Thymus (tissue), 11 donors: ENCODE results near the gene ADAMTSL1. TPM values are rescaled to one million over a fixed set of nuclear protein-coding genes. Genes with fewer than 3 reads are reported as not detected.

Source experiments
- DNase-seq, 9 donors: peaks; one replicate each; pipeline ENCODE4 v3.0.0-alpha.2; 2013; ENCODE audit warnings: low spot score in 9 of 9, low read depth in 6 of 9, missing footprints in 1 of 9
- H3K27ac ChIP-seq, 2 donors: one replicate each; pipeline ENCODE4 v1.5.1; 2013; ENCODE audit warnings: control low read depth in 1 of 2, low read depth in 1 of 2, low read length in 1 of 2, mild to moderate bottlenecking in 1 of 2, moderate library complexity in 1 of 2
- H3K27me3 ChIP-seq, 2 donors: one replicate each; pipeline ENCODE4 v1.5.1; 2013; ENCODE audit warnings: low read length in 1 of 2; ENCODE audit not compliant: control insufficient read depth in 2 of 2, insufficient read depth in 1 of 2
- H3K36me3 ChIP-seq, 2 donors: one replicate each; pipeline ENCODE4 v1.5.1; 2013; ENCODE audit warnings: low read length in 1 of 2, mild to moderate bottlenecking in 1 of 2, moderate library complexity in 1 of 2; ENCODE audit not compliant: control insufficient read depth in 2 of 2, insufficient read depth in 2 of 2
- H3K4me1 ChIP-seq, 2 donors: one replicate each; pipeline ENCODE4 v1.5.1; 2013; ENCODE audit warnings: low read length in 2 of 2; ENCODE audit not compliant: control insufficient read depth in 2 of 2, insufficient read depth in 2 of 2
- H3K4me3 ChIP-seq, 2 donors: one replicate each; pipeline ENCODE4 v1.5.1; 2013; ENCODE audit warnings: low read length in 2 of 2, control low read depth in 1 of 2, mild to moderate bottlenecking in 1 of 2
- H3K9me3 ChIP-seq, 2 donors: one replicate each; pipeline ENCODE4 v1.5.1; 2013; ENCODE audit warnings: low read length in 1 of 2, mild to moderate bottlenecking in 1 of 2; ENCODE audit not compliant: control insufficient read depth in 2 of 2, insufficient read depth in 1 of 2
- WGBS: extraction: QIAGEN DNeasy Blood & Tissue Kit; methylation state at CpG from one replicate; pipeline ENCODE4 v1.1.7; 2013; 5-methylcytosine and 5-hydroxymethylcytosine counted together
- polyA plus RNA-seq: library from polyadenylated mRNA; stranded (reverse); fragments of 200-250 nt; gene quantifications from one replicate; pipeline ENCODE4 v1.2.3, GENCODE V29; 2013
- total RNA-seq: library from RNA; stranded (reverse); fragments of 120-200 nt; gene quantifications from one replicate; pipeline ENCODE4 v1.2.4, GENCODE V29; 2013
- donor health status: healthy.

Gene ADAMTSL1
- total and polyA plus RNA-seq, 2 donors = 0.34 to 2.3 TPM

DNA sequence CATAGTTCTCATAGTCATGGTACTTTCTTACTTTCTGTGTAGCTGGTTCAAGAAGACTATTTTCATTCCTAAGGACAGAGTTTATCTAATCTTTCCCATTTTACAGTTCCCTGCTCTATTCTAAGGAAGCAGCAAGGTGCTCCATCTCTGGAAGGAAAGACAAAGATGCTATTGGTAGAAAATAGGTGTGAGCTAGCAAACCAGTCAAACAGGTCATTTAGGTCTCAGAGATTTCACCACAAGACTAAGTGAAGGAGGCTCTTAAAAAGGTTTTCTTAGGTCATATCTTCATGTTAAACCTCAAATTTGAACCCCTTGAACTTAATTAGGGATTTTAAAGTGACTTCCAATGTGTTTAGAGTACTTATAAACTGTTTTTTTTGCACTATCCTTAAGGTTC, 62.6 kb downstream of the ADAMTSL1 start:
- no peak for DNase-seq
- Histone ChIP-seq H3K4me3 (no peak overlapping the region), H3K27ac (no peak overlapping the region), H3K9me3 (peaks cover 0 to 4% of the 10 kb centered on the region in 2 donors), H3K36me3 (no peaks in the 10 kb centered on the region), H3K4me1 (no peaks in the 10 kb centered on the region), H3K27me3 (no peaks in the 10 kb centered on the region)

DNA sequence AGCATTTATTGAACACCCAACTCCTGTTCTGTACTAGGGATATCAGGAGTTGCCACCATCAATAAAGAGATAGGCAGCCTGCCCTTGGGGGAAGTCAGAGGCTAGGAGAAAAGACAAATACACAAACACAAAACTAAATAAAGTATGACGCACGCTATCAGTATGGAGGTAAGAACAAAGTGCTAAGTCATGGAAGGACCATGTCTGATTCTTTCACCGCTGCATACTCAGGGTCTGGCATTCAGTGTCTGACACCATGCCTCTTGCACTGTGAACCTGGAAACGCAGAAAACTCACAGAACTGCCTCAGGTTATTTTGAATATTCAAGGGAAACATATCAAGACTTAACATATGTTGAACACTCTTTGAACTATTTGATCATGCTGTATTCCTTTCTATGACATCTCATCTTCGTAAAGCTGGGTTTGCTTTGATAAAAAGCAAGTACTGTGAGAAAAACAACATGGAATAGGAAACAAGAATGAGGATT, 65.3 kb downstream of the ADAMTSL1 start:
- H3K4me1 ChIP-seq = no peaks in the 10 kb centered on the region
- no peak overlapping the region for H3K27ac ChIP-seq
- H3K4me3 ChIP-seq = no peak overlapping the region
- peaks cover 0 to 4% of the 10 kb centered on the region in 2 donors for H3K9me3 ChIP-seq
- no peaks in the 10 kb centered on the region for H3K36me3 ChIP-seq
- no peak for DNase-seq
- WGBS = 90% methylated on average over 5 of the region's 5 CpGs
- H3K27me3 ChIP-seq = no peaks in the 10 kb centered on the region

DNA sequence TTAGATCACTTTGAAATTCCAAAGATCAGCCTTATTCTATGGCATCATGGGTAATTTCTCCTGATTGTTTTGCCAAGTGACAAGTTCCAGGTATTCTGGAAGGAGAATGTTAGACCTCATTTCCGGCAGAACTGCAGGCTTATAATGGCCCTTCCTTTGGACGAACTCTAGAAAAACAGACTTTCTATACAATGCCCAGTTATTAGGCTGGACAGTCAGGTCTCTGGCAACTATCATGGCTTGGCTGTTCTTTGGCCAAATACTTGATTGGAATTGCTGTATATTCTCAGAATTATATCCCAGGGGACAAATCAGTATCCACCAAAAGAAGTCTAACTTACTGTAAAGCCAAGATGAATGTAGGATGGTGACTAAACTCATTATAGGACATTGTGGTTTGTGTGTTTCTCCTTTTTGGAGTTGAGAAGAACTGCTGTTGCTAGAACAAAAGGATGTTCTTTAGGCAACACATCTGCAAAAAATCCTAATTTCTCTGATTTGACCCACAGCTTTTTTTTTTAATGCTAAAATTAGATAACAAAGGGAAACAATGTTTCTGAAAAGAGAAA, 69.0 kb downstream of the ADAMTSL1 start:
- DNase-seq = no peak
- no peak overlapping the region for H3K4me3 ChIP-seq
- no peaks in the 10 kb centered on the region for H3K36me3 ChIP-seq
- WGBS = 98% methylated on average over 2 of the region's 2 CpGs
- no peaks in the 10 kb centered on the region for H3K27me3 ChIP-seq
- no peaks in the 10 kb centered on the region for H3K9me3 ChIP-seq
- no peak overlapping the region for H3K27ac ChIP-seq
- no peaks in the 10 kb centered on the region for H3K4me1 ChIP-seq

DNA sequence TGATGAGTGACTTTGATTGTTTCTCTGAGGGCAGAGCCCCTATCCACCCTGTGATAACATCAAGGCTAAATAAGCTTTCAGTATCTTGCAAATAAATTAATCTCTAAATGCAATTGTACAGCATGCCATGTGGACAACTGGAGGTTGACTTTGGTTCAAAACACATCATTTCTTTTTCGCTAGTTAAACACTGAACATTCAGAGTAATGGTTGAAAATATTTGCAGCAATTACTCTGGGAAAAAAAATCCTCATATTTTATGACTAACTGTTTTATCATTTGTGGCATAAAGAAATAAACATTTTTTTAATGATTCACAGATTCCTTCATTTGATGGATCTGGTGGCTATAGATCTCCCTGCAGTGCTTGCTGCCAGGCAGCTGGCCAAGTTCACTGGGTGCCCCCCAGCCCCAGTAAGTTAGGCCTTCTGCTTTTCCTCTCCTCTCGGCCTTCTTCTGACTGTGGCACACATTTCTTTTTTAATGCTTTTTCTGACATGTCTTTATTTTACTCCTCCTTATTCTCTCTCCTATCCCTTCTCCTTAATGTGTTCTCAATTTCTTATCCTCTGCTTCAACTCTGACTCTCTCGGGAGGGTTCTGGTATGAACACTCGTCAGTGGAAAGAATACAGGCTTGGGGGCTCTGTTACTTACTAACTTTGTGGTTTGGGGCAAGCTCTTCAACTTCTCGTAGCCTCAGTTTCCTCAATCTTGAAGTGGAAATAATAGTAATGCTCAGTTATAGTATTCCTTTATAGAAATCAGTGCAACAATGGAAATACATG, 69.6 kb downstream of the ADAMTSL1 start:
- DNase-seq = no peak
- Histone ChIP-seq H3K27ac (no peak overlapping the region), H3K4me1 (no peaks in the 10 kb centered on the region), H3K27me3 (no peaks in the 10 kb centered on the region), H3K9me3 (no peaks in the 10 kb centered on the region), H3K4me3 (no peak overlapping the region), H3K36me3 (no peaks in the 10 kb centered on the region)
- WGBS = 91% methylated on average over 5 of the region's 5 CpGs

DNA sequence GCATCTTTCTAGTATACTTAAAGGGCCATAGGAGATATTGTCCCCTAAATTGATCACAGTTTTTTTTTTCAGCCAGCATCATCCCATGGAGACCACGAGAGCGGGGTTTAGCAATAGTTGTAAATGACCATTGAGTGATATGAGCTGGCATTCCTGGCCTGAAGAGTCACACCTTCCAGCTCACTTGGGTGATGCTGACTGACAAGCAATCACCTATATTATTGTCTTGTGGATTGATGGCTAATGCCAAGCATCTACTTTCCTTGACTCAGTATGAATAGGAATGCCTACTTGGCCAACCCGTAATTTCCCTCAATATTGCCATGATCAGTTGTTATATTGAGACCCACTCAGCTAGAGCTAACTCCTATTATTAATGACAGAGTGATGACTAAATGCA, 70.5 kb downstream of the ADAMTSL1 start:
- no peak for DNase-seq
- 93% methylated on average over 3 of the region's 3 CpGs for WGBS
- H3K9me3 ChIP-seq = no peaks in the 10 kb centered on the region
- no peaks in the 10 kb centered on the region for H3K36me3 ChIP-seq
- no peaks in the 10 kb centered on the region for H3K27me3 ChIP-seq
- no peaks in the 10 kb centered on the region for H3K4me1 ChIP-seq
- no peak overlapping the region for H3K27ac ChIP-seq
- H3K4me3 ChIP-seq = no peak overlapping the region

DNA sequence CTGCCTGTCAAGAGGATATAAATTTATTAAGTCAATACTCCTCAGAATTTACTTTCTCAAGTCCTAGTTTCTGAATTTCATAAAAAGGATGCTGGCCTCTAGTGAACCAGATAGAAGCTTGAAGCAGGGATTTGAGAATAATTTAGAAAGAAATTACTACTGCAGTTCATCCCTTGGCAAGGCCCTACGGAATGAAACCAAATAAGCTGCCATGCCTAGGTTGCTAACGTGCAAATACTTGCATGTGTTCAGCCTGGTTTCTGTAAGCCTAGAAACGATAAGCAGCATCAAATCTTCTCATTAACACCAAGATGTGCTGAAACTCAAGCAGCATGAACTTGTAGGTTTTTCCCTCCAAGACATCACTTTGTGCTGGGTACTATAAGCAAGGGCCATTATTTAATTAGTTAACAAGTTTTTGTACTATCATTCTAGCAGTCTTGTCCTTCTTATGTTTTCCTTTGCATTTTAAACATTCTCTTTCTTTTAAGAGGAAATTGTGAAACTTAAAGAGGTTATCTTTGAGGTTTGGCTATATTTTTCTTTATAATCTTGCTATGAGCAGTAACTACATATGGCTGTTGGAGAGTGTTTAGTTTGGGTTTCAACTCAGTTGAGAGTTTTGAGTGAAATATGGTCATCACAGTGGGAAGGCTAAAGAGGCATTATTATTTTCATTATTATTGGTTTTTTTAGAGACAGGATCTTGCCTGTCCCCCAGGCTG, 71.8 kb downstream of the ADAMTSL1 start:
- DNase-seq = no peak
- no peaks in the 10 kb centered on the region for H3K36me3 ChIP-seq
- no peaks in the 10 kb centered on the region for H3K4me1 ChIP-seq
- H3K4me3 ChIP-seq = no peak overlapping the region
- H3K27ac ChIP-seq = no peak overlapping the region
- H3K27me3 ChIP-seq = no peaks in the 10 kb centered on the region
- no peaks in the 10 kb centered on the region for H3K9me3 ChIP-seq
- WGBS = 89% methylated on average over 3 of the region's 3 CpGs

DNA sequence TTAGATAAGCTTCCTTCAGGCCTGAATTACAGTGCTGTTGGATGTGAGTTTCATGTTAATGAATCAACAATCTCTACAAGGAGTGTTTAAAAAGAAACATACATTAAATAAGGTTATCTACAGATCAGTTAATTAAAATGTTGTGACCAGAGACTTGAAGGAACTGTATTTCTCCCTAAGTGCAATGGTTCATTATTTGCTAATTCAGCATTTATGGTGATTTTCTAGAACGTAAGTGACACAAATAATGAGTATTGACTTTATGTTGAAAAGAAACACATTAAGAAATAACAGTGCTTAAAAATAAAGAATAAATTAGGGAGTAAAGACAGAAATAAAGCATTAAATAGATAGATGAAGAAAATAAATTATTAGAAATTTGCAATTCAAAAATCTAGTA, 74.5 kb downstream of the ADAMTSL1 start:
- Histone ChIP-seq H3K4me1 (no peaks in the 10 kb centered on the region), H3K4me3 (no peak overlapping the region), H3K36me3 (no peaks in the 10 kb centered on the region), H3K27ac (no peak overlapping the region), H3K27me3 (no peaks in the 10 kb centered on the region), H3K9me3 (no peaks in the 10 kb centered on the region)
- WGBS = 95% methylated on average over 1 of the region's 1 CpG
- no peak for DNase-seq

DNA sequence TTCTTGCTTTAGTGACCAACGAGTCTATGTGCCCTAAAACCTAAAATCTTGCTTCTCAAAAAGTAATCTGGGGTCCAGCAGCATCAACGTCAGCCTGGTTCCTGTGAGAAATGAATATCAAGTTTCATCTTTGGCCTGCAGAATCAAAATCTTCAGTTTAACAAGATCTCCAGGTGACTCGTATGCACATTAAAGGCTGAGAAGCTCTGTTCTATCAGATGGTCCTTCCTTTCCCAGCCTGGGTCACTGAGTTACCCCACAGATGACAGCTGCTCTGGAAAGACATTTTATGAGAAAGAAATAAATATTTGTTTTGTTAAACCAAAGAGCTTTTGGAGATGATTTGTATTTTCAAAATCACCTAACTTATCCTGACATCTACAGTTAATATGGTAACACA, 75.8 kb downstream of the ADAMTSL1 start:
- no peaks in the 10 kb centered on the region for H3K36me3 ChIP-seq
- H3K27ac ChIP-seq = no peak overlapping the region
- H3K4me1 ChIP-seq = no peaks in the 10 kb centered on the region
- no peak for DNase-seq
- H3K9me3 ChIP-seq = no peaks in the 10 kb centered on the region
- WGBS = 80% methylated on average over 3 of the region's 3 CpGs
- no peak overlapping the region for H3K4me3 ChIP-seq
- no peaks in the 10 kb centered on the region for H3K27me3 ChIP-seq

DNA sequence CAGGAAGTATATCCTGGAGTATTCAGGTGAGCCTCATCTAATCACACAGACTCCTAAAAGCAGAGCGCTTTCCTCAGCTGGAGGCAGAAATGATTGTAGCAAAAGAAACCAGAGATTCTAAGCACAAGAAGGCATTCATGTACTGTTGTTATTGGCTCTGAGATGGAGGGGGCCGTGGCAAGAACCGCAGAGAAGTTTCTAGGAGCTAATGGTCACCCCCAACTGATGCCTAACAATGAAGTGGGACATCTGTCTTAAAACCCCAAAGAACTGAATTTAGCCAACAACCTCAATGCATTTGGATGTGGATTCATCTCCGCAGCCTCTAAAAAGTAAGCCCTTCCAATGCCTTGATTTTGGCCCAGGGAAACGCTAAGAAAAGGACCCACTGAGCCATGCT, 76.3 kb downstream of the ADAMTSL1 start:
- no peaks in the 10 kb centered on the region for H3K36me3 ChIP-seq

More for the DNA sequence above, 76.3 kb downstream of the ADAMTSL1 start:
- Histone ChIP-seq H3K27ac (no peak overlapping the region), H3K4me1 (no peaks in the 10 kb centered on the region), H3K9me3 (no peaks in the 10 kb centered on the region), H3K4me3 (no peak overlapping the region), H3K27me3 (no peaks in the 10 kb centered on the region)
- DNase-seq = no peak
- 92% methylated on average over 5 of the region's 5 CpGs for WGBS
